SU-DHL-6 (cell line): ENCODE data around the gene NTM.

ENCODE experiments used
- EZH2phosphoT487 ChIP-seq: fragments of 200-600 bp; sonication (generic), shearing (Covaris generic); conservative IDR thresholded peaks from 2 replicates; pipeline ENCODE4 v1.6.1; 2018; ENCODE audit warnings: mild to moderate bottlenecking, antibody characterized with exemption, low read length, moderate library complexity, mixed read lengths
- TF ChIP-seq, protein P1 (sequence below): fragments of 200-600 bp; sonication (generic); IDR thresholded peaks from one replicate; pipeline ENCODE4 v1.5.1; 2017; ENCODE audit warnings: antibody characterized with exemption, mild to moderate bottlenecking, low read length, moderate library complexity; ENCODE audit not compliant: insufficient read depth, poor library complexity, severe bottlenecking

DNA sequence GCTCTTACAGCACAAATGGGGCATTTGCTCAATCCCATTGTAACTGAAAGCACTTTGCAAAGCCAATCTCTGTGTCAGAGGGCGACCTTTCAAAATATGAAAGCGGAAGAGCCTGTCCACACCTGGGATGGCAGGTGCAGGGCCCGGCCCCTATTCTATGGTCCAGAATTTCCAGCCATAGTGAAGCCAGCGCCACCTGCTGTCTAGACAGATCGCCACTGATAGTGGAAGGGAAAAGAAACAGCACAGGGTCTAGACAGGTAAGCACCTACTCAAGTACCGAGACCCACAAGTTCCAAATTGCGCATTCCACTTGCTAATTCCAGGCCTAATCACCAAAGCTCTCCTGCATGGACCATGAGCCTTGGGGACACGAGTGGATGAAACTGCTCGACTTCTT lies 141.4 kb downstream of the NTM start:
- TF ChIP-seq, protein P1, sequence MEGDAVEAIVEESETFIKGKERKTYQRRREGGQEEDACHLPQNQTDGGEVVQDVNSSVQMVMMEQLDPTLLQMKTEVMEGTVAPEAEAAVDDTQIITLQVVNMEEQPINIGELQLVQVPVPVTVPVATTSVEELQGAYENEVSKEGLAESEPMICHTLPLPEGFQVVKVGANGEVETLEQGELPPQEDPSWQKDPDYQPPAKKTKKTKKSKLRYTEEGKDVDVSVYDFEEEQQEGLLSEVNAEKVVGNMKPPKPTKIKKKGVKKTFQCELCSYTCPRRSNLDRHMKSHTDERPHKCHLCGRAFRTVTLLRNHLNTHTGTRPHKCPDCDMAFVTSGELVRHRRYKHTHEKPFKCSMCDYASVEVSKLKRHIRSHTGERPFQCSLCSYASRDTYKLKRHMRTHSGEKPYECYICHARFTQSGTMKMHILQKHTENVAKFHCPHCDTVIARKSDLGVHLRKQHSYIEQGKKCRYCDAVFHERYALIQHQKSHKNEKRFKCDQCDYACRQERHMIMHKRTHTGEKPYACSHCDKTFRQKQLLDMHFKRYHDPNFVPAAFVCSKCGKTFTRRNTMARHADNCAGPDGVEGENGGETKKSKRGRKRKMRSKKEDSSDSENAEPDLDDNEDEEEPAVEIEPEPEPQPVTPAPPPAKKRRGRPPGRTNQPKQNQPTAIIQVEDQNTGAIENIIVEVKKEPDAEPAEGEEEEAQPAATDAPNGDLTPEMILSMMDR: peak; percentile 17
- no peak for TF ChIP-seq EZH2phosphoT487
